Measurements from ENCODE around the gene CFDP1.

The CFDP1 gene

GRCh38 chr16:75248142-75248535 lies 185.2 kb downstream of the CFDP1 start:
- DNase-seq: no peak

- no peak for DNase-seq
These were observed 186.1 kb downstream of the CFDP1 start for GRCh38 chr16:75247249-75247648.

- no peak for DNase-seq
These were observed 186.6 kb downstream of the CFDP1 start for GRCh38 chr16:75246504-75247205.

GRCh38 chr16:75244844-75245758 lies 188.2 kb downstream of the CFDP1 start:
- no peak for DNase-seq

GRCh38 chr16:75244225-75244809 lies 189.0 kb downstream of the CFDP1 start:
- DNase-seq: no peak
